Measurements from ENCODE around the gene TBL1Y. TPM values are rescaled to one million over a fixed set of nuclear protein-coding genes. Genes with fewer than 3 reads are reported as not detected.

TBL1Y gene
- total and polyA plus RNA-seq, 2 of the 13 experiments (the other 11 are each of a cell fraction or from before 2014, with no cell fraction given), result 0.37 to 1.4 TPM

DNA sequence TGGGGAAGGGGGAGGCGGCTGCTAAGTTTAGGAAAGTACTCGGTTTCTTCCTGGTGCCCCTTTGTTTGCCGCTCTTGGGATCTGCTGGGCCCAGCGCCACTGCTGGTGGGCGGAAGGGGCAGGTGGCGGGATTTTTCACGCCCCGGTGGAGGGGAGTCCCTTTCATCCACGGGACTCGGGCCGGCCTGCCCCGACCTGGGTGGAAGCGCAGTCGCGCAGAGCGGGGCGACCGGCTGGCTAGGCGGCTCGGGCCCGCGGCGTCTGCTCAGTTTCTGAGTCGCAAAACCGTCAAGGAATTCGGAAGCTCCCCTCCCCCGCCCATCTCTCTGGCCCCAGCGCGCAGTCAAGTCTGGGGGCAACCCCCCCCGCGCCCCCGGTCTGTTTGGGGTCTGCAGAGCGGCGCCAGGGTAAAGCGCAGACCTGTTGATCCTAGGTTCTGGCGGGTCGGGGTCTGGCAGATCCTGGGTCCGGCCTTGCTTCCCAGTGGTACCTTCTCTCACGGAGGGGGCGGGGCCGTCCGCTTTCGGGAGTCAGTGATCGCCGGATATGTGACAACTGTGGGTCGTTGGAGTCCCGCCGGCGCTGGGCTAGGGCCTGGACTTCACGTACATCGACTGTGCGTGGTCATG lies 870 bp downstream of the TBL1Y start, which contains the start of gene AMELY:
Gene AMELY (minus strand): TSS at position 500 of the 629 bp plus-strand sequence. CDS start 39,144 bp downstream, outside the sequence.
- FAIRE-seq, result no peak
- Histone ChIP-seq H3K27ac (ENCODE audit: extremely low read length, insufficient read depth, low read length) (peak within 1 kb of the TSS; percentile 49), H3K79me2 (ENCODE audit: insufficient read depth, low read length) (no peaks in the 10 kb centered on the region), H3K36me3 (replicated peaks in 1 of 2; ENCODE audit: control insufficient read depth in 1 of 2, insufficient read depth in 2 of 2, low read length in 2 of 2) (no peaks in the 10 kb centered on the region), H3K27me3 (ENCODE audit: control insufficient read depth in 1 of 2, insufficient read depth in 2 of 2, low read length in 2 of 2) (no peaks in the 10 kb centered on the region), H3K4me1 (ENCODE audit: insufficient read depth, low read length) (peaks cover 45% of the 10 kb centered on the region), H3K4me3 (replicated peaks in 1 of 3; ENCODE audit: insufficient read depth in 1 of 3, low read depth in 2 of 3, low read length in 3 of 3) (peak within 1 kb of the TSS; percentile 53 to 69 (median 54); a peak in 5 of 6 replicates), H3K9ac (ENCODE audit: insufficient read depth, low read depth, low read length) (0 out of 2 replicates have a peak within 1 kb of the TSS, but pooled peaks have one; percentile 29), H2AFZ (ENCODE audit: low read length) (no peak within 1 kb of the TSS), H4K20me1 (ENCODE audit: insufficient read depth, low read length) (no peaks in the 10 kb centered on the region), H3K9me3 (ENCODE audit: low read length) (no peaks in the 10 kb centered on the region), H3K4me2 (ENCODE audit: low read depth, low read length) (peak within 1 kb of the TSS; percentile 68)
- peak; percentile 45 for ATAC-seq
- BruUV-seq (replicated peaks), result no TSS peak
- TF ChIP-seq ZNF282 (IDR thresholded peaks at IDR 0.05; ENCODE audit: partially characterized antibody), result no peak
- peak; percentile 43; the same call in 1 of the 2 replicates for TF ChIP-seq PHF8 (CRISPR knock-in tag; IDR thresholded peaks at IDR 0.05)
- peak; percentile 4 for DNase-seq (ENCODE audit: low spot score)
- intact Hi-C loops (cut with micrococcal nuclease; ENCODE audit: unreplicated experiment), result loop anchor here (5.0 kb wide), 1 partner anchor 36 kb away; no protein-coding TSS in a partner anchor
- ChIA-PET POLR2A (no interaction called here), CTCF (ENCODE audit: low intra/inter-chr PET ratio, low total read pairs) (no interaction called here)
- WGBS (ENCODE audit: low lambda C conversion rate), result no CpG with 5 or more reads among the region's 52 CpGs
- in situ Hi-C loops (cut with HindIII; ENCODE audit: extremely low pct_ligation_motif_present, low pct_unique_long_range_greater_than_20kb), result no loop called here

DNA sequence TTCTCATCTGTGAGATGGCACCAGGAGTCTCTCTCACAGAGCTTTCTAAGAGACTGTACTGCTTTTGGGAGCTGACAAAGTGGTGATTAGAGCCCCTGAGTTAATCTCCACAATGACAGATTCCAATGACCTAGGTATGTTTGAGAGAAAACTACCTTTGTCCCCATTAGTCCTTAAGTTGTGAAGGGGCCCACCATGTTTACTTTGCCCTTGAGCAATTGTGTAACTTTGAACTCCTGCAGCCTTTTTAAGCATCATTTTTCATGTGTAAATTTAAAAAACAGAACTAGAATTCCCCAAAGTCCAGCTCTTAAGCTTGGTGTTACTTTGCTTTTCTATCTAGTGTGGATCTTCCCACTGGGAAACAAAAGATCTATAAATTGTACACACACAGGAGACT lies 2.9 kb downstream of the TBL1Y start:
- Histone ChIP-seq H3K27ac (ENCODE audit: extremely low read length, insufficient read depth, low read length) (peak overlapping the region; percentile 33), H3K9me3 (ENCODE audit: low read length) (no peaks in the 10 kb centered on the region), H3K4me2 (ENCODE audit: low read depth, low read length) (peak overlapping the region; percentile 42), H3K4me3 (replicated peaks in 1 of 3; ENCODE audit: insufficient read depth in 1 of 3, low read depth in 2 of 3, low read length in 3 of 3) (no peak overlapping the region), H3K36me3 (replicated peaks in 1 of 2; ENCODE audit: control insufficient read depth in 1 of 2, insufficient read depth in 2 of 2, low read length in 2 of 2) (no peaks in the 10 kb centered on the region), H3K4me1 (ENCODE audit: insufficient read depth, low read length) (peaks cover 36% of the 10 kb centered on the region), H3K9ac (ENCODE audit: insufficient read depth, low read depth, low read length) (no peak overlapping the region), H4K20me1 (ENCODE audit: insufficient read depth, low read length) (no peaks in the 10 kb centered on the region), H3K27me3 (ENCODE audit: control insufficient read depth in 1 of 2, insufficient read depth in 2 of 2, low read length in 2 of 2) (no peaks in the 10 kb centered on the region), H2AFZ (ENCODE audit: low read length) (no peak overlapping the region), H3K79me2 (ENCODE audit: insufficient read depth, low read length) (no peaks in the 10 kb centered on the region)
- DNase-seq (ENCODE audit: low spot score) (peak; percentile 41), ATAC-seq (no peak), FAIRE-seq (peak; percentile 58)
- POLR2A ChIA-PET, result no interaction called here
- in situ Hi-C loops (cut with HindIII; ENCODE audit: extremely low pct_ligation_motif_present, low pct_unique_long_range_greater_than_20kb), result no loop called here
- intact Hi-C loops (cut with micrococcal nuclease; ENCODE audit: unreplicated experiment), result loop anchor here (5.0 kb wide), 1 partner anchor 34 kb away; no protein-coding TSS in a partner anchor
- CTCF ChIA-PET (ENCODE audit: low intra/inter-chr PET ratio, low total read pairs), result no interaction called here
- no TSS peak for BruUV-seq (replicated peaks)
- TF ChIP-seq, protein P1, sequence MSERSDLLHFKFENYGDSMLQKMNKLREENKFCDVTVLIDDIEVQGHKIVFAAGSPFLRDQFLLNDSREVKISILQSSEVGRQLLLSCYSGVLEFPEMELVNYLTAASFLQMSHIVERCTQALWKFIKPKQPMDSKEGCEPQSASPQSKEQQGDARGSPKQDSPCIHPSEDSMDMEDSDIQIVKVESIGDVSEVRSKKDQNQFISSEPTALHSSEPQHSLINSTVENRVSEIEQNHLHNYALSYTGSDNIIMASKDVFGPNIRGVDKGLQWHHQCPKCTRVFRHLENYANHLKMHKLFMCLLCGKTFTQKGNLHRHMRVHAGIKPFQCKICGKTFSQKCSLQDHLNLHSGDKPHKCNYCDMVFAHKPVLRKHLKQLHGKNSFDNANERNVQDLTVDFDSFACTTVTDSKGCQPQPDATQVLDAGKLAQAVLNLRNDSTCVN (CRISPR knock-in tag; IDR thresholded peaks at IDR 0.05; ENCODE audit: borderline replicate concordance), result no peak
- TF ChIP-seq CBX2 (IDR thresholded peaks at IDR 0.05; ENCODE audit: low read depth, low read length) (no peak), CBX2 (CRISPR knock-in tag; IDR thresholded peaks at IDR 0.05; ENCODE audit: low read depth) (no peak), GTF3A (CRISPR knock-in tag; conservative IDR thresholded peaks at IDR 0.05) (no peak), ZNF615 (CRISPR knock-in tag; IDR thresholded peaks at IDR 0.05; ENCODE audit: borderline replicate concordance) (no peak), ZFAT (CRISPR knock-in tag; conservative IDR thresholded peaks at IDR 0.05) (no peak), ZNF720 (CRISPR knock-in tag; IDR thresholded peaks at IDR 0.05) (no peak)
- TF ChIP-seq, protein P2, sequence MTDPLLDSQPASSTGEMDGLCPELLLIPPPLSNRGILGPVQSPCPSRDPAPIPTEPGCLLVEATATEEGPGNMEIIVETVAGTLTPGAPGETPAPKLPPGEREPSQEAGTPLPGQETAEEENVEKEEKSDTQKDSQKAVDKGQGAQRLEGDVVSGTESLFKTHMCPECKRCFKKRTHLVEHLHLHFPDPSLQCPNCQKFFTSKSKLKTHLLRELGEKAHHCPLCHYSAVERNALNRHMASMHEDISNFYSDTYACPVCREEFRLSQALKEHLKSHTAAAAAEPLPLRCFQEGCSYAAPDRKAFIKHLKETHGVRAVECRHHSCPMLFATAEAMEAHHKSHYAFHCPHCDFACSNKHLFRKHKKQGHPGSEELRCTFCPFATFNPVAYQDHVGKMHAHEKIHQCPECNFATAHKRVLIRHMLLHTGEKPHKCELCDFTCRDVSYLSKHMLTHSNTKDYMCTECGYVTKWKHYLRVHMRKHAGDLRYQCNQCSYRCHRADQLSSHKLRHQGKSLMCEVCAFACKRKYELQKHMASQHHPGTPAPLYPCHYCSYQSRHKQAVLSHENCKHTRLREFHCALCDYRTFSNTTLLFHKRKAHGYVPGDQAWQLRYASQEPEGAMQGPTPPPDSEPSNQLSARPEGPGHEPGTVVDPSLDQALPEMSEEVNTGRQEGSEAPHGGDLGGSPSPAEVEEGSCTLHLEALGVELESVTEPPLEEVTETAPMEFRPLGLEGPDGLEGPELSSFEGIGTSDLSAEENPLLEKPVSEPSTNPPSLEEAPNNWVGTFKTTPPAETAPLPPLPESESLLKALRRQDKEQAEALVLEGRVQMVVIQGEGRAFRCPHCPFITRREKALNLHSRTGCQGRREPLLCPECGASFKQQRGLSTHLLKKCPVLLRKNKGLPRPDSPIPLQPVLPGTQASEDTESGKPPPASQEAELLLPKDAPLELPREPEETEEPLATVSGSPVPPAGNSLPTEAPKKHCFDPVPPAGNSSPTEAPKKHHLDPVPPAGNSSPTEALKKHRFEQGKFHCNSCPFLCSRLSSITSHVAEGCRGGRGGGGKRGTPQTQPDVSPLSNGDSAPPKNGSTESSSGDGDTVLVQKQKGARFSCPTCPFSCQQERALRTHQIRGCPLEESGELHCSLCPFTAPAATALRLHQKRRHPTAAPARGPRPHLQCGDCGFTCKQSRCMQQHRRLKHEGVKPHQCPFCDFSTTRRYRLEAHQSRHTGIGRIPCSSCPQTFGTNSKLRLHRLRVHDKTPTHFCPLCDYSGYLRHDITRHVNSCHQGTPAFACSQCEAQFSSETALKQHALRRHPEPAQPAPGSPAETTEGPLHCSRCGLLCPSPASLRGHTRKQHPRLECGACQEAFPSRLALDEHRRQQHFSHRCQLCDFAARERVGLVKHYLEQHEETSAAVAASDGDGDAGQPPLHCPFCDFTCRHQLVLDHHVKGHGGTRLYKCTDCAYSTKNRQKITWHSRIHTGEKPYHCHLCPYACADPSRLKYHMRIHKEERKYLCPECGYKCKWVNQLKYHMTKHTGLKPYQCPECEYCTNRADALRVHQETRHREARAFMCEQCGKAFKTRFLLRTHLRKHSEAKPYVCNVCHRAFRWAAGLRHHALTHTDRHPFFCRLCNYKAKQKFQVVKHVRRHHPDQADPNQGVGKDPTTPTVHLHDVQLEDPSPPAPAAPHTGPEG (CRISPR knock-in tag; IDR thresholded peaks at IDR 0.05), result no peak
- TF ChIP-seq, protein P3, sequence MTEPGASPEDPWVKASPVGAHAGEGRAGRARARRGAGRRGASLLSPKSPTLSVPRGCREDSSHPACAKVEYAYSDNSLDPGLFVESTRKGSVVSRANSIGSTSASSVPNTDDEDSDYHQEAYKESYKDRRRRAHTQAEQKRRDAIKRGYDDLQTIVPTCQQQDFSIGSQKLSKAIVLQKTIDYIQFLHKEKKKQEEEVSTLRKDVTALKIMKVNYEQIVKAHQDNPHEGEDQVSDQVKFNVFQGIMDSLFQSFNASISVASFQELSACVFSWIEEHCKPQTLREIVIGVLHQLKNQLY (CRISPR knock-in tag; IDR thresholded peaks at IDR 0.05), result no peak

All from HepG2 (cell line).